Fibroblast of gingiva (primary cell): ENCODE data around the gene FUBP3.

Source experiments
- DNase-seq: peaks from one replicate; pipeline ENCODE4 v3.0.0-alpha.2; 2011; ENCODE audit warnings: low read depth

FUBP3 gene

GRCh38 chr9:130578865-130579737, at the start of gene FUBP3:
FUBP3 (plus strand) TSS chr9:130579577; CDS start chr9:130579681, 104 bp downstream.
- peak; percentile 90 for DNase-seq

- DNase-seq, result peak; percentile 58
Observed at GRCh38 chr9:130530938-130531337, 48.4 kb upstream of the FUBP3 start.

- no peak for DNase-seq
Observed at GRCh38 chr9:130531670-130532069, 47.7 kb upstream of the FUBP3 start.

- no peak for DNase-seq
Observed at GRCh38 chr9:130532426-130533080, 46.8 kb upstream of the FUBP3 start.

- peak; percentile 14 for DNase-seq
Observed at GRCh38 chr9:130535818-130536521, 43.4 kb upstream of the FUBP3 start.

GRCh38 chr9:130536701-130537107, 42.7 kb upstream of the FUBP3 start:
- no peak for DNase-seq

GRCh38 chr9:130537346-130538050, 41.9 kb upstream of the FUBP3 start:
- no peak for DNase-seq

GRCh38 chr9:130539420-130540223, 39.8 kb upstream of the FUBP3 start:
- DNase-seq, result peak; percentile 73

- DNase-seq, result no peak
Observed at GRCh38 chr9:130541533-130541932, 37.8 kb upstream of the FUBP3 start.

GRCh38 chr9:130542038-130542437, 37.3 kb upstream of the FUBP3 start:
- DNase-seq, result no peak

GRCh38 chr9:130542457-130543228, 36.7 kb upstream of the FUBP3 start:
- DNase-seq, result no peak

GRCh38 chr9:130543368-130543767, 36.0 kb upstream of the FUBP3 start:
- DNase-seq, result no peak

- no peak for DNase-seq
Observed at GRCh38 chr9:130543859-130544258, 35.5 kb upstream of the FUBP3 start.

- DNase-seq, result no peak
Observed at GRCh38 chr9:130544364-130544763, 35.0 kb upstream of the FUBP3 start.

GRCh38 chr9:130548103-130548502, 31.3 kb upstream of the FUBP3 start:
- DNase-seq, result no peak

GRCh38 chr9:130549093-130549735, 30.2 kb upstream of the FUBP3 start:
- DNase-seq, result no peak

GRCh38 chr9:130554606-130555005, 24.8 kb upstream of the FUBP3 start:
- no peak for DNase-seq

- DNase-seq, result no peak
Observed at GRCh38 chr9:130555061-130555460, 24.3 kb upstream of the FUBP3 start.

- DNase-seq, result no peak
Observed at GRCh38 chr9:130555968-130556367, 23.4 kb upstream of the FUBP3 start.
